ENCODE measurements around the gene PCDHA8.
"Not testable (repeated sequence)": the region's sequence is repeated elsewhere in the genome, so short reads cannot be mapped to it uniquely, and the experiment has no call there.

PCDHA8 gene

DNA sequence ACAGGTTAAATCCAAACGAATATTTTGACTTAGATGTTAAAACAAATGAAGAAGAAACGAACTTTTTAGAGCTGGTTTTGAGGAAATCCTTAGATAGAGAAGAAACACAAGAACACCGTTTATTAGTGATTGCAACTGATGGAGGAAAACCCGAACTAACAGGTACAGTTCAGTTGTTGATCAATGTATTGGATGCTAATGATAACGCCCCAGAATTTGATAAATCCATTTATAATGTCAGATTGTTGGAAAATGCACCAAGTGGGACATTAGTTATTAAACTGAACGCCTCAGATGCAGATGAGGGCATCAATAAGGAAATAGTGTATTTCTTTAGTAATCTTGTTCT, 18.7 kb upstream of the PCDHA8 start:
- TF ChIP-seq, protein P1, sequence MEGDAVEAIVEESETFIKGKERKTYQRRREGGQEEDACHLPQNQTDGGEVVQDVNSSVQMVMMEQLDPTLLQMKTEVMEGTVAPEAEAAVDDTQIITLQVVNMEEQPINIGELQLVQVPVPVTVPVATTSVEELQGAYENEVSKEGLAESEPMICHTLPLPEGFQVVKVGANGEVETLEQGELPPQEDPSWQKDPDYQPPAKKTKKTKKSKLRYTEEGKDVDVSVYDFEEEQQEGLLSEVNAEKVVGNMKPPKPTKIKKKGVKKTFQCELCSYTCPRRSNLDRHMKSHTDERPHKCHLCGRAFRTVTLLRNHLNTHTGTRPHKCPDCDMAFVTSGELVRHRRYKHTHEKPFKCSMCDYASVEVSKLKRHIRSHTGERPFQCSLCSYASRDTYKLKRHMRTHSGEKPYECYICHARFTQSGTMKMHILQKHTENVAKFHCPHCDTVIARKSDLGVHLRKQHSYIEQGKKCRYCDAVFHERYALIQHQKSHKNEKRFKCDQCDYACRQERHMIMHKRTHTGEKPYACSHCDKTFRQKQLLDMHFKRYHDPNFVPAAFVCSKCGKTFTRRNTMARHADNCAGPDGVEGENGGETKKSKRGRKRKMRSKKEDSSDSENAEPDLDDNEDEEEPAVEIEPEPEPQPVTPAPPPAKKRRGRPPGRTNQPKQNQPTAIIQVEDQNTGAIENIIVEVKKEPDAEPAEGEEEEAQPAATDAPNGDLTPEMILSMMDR (conservative IDR thresholded peaks at IDR 0.05; ENCODE audit: control insufficient read depth, insufficient read depth, low read depth, low read length): no peak
- H3K4me3 ChIP-seq (ENCODE audit: control insufficient read depth, low read depth, low read length): no peak overlapping the region
- DNase-seq (ENCODE audit: low read depth): no peak

DNA sequence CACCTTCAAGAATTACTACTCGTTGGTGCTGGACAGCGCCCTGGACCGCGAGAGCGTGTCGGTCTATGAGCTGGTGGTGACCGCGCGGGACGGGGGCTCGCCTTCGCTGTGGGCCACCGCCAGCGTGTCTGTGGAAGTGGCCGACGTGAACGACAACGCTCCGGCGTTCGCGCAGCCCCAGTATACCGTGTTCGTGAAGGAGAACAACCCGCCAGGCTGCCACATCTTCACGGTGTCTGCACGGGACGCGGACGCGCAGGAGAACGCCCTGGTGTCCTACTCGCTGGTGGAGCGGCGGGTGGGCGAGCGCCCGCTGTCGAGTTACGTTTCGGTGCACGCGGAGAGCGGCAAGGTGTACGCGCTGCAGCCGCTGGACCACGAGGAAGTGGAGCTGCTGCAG, 18.0 kb upstream of the PCDHA8 start:
- not testable (repeated sequence) for H3K4me3 ChIP-seq (ENCODE audit: control insufficient read depth, low read depth, low read length); DNase-seq (ENCODE audit: low read depth)

DNA sequence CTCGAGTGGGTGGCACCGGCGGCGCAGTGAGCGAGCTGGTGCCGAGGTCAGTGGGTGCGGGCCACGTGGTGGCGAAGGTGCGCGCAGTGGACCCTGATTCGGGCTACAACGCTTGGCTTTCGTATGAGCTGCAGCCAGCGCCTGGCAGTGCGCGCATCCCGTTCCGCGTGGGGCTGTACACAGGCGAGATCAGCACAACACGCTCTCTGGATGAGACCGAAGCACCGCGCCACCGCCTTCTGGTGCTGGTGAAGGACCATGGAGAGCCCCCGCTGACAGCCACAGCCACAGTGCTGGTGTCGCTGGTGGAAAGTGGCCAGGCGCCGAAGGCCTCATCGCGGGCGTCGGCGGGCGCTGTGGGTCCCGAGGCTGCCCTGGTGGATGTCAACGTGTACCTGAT, 17.5 kb upstream of the PCDHA8 start:
- TF ChIP-seq, protein P1 (conservative IDR thresholded peaks at IDR 0.05; ENCODE audit: control insufficient read depth, insufficient read depth, low read depth, low read length): no peak
- DNase-seq (ENCODE audit: low read depth): no peak
- H3K4me3 ChIP-seq (ENCODE audit: control insufficient read depth, low read depth, low read length): no peak overlapping the region

DNA sequence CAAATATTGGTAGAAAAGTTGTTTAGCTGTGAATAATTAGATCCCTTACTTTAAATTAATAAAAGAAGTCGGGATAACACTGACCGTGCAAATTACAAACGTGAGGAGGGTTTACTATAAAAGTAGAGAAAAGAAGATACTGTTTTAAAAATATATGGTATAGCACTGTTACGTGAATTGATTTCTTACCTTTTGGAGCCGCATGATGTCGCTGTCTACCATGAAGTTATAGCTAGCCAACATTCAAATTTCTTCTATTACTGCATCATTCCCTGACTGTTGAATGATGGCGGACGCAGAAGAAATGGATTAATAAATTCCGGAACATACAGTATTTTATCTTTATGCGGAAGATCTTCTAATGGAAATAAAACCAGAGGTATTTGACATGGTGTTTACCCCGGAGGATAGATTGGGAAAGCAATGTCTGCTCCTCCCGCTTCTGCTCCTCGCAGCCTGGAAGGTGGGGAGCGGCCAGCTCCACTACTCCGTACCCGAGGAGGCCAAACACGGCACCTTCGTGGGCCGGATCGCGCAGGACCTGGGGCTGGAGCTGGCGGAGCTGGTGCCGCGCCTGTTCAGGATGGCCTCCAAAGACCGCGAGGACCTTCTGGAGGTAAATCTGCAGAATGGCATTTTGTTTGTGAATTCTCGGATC, 13.2 kb upstream of the PCDHA8 start, which contains the start of gene PCDHA6:
Gene PCDHA6 (plus strand): TSS at position 257 of the 658 bp plus-strand sequence. CDS start 132 bp downstream, at position 389.
- peak; percentile 15 for DNase-seq (ENCODE audit: low read depth)
- TF ChIP-seq, protein P1 (conservative IDR thresholded peaks at IDR 0.05; ENCODE audit: control insufficient read depth, insufficient read depth, low read depth, low read length): peak; percentile 30
- H3K4me3 ChIP-seq (ENCODE audit: control insufficient read depth, low read depth, low read length): peak within 1 kb of the TSS; percentile 9

DNA sequence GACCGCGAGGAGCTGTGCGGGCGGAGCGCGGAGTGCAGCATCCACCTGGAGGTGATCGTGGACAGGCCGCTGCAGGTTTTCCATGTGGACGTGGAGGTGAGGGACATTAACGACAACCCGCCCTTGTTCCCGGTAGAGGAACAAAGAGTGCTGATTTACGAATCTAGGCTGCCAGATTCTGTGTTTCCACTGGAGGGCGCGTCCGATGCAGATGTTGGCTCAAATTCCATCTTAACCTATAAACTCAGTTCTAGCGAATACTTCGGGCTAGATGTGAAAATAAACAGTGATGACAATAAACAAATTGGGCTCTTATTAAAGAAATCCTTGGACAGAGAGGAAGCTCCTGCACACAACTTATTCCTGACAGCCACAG, 12.6 kb upstream of the PCDHA8 start:
- no peak overlapping the region for H3K4me3 ChIP-seq (ENCODE audit: control insufficient read depth, low read depth, low read length)
- DNase-seq (ENCODE audit: low read depth): no peak
- TF ChIP-seq, protein P1 (conservative IDR thresholded peaks at IDR 0.05; ENCODE audit: control insufficient read depth, insufficient read depth, low read depth, low read length): no peak

DNA sequence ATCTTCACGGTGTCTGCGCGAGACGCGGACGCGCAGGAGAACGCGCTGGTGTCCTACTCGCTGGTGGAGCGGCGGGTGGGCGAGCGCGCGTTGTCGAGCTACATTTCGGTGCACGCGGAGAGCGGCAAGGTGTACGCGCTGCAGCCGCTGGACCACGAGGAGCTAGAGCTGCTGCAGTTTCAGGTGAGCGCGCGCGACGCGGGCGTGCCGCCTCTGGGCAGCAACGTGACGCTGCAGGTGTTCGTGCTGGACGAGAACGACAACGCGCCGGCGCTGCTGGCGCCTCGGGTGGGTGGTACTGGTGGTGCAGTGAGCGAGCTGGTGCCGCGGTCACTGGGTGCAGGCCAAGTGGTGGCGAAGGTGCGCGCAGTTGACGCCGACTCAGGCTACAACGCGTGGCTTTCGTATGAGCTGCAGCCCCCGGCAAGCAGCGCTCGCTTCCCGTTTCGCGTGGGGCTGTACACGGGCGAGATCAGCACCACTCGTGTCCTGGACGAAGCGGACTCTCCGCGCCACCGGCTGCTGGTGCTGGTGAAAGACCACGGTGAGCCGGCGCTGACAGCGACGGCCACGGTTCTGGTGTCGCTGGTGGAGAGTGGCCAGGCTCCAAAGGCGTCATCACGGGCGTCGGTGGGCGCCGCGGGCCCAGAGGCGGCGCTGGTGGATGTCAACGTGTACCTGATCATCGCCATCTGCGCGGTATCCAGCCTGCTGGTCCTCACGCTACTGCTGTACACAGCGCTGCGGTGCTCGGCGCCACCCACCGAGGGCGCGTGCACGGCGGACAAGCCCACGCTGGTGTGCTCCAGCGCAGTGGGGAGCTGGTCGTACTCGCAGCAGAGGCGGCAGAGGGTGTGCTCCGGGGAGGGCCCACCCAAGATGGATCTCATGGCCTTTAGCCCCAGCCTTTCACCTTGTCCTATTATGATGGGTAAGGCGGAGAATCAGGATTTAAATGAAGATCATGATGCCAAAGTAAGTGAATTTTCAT, 11.2 kb upstream of the PCDHA8 start:
- not testable (repeated sequence) for H3K4me3 ChIP-seq (ENCODE audit: control insufficient read depth, low read depth, low read length); DNase-seq (ENCODE audit: low read depth)

DNA sequence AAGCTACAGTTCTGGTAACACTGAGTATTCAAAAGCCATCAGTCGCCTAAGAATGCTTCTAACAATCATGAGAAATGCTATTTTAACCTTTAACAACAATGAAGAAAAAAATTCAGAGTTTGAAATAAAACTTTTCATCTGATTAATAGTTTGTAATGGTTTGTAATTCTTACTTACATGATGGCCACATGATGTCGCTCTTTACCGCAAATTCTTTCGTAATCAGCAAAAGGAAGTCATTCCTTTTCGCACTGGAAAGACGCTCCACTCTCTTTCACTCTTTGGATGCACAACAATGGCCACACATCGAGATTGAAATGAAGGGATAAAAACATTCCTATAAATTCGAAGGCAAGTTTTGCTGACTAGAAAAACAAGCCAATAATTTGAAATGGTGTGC, 7.0 kb upstream of the PCDHA8 start, which contains the start of gene PCDHA7:
Gene PCDHA7 (plus strand): TSS at position 277 of the 400 bp plus-strand sequence. CDS start 115 bp downstream, at position 392.
- peak; percentile 20 for DNase-seq (ENCODE audit: low read depth)
- no peak within 1 kb of the TSS for H3K4me3 ChIP-seq (ENCODE audit: control insufficient read depth, low read depth, low read length)

DNA sequence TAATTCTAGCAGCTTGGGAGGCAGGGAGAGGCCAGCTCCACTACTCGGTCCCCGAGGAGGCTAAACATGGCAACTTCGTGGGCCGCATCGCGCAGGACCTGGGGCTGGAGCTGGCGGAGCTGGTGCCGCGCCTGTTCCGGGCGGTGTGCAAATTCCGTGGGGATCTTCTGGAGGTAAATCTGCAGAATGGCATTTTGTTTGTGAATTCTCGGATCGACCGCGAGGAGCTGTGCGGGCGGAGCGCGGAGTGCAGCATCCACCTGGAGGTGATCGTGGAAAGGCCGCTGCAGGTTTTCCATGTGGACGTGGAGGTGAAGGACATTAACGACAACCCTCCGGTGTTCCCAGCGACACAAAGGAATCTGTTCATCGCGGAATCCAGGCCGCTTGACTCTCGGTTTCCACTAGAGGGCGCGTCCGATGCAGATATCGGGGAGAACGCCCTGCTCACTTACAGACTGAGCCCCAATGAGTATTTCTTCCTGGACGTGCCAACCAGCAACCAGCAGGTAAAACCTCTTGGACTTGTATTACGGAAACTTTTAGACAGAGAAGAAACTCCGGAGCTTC, 6.5 kb upstream of the PCDHA8 start:
- DNase-seq (ENCODE audit: low read depth); H3K4me3 ChIP-seq (ENCODE audit: control insufficient read depth, low read depth, low read length): not testable (repeated sequence)

More for the DNA sequence above, 7.0 kb upstream of the PCDHA8 start, which contains the start of gene PCDHA7:
- TF ChIP-seq, protein P1 (conservative IDR thresholded peaks at IDR 0.05; ENCODE audit: control insufficient read depth, insufficient read depth, low read depth, low read length): peak; percentile 19
